Endothelial cell of umbilical vein (primary cell): ENCODE results near the gene ANGPTL1.

Experiments
- EZH2 ChIP-seq: IDR thresholded peaks from 2 replicates; pipeline ENCODE4 v1.6.1; 2012; ENCODE audit warnings: borderline replicate concordance, low read depth, mild to moderate bottlenecking, moderate library complexity, low read length, inconsistent platforms; ENCODE audit not compliant: severe bottlenecking
- TF ChIP-seq, protein P1 (sequence below), 2 donors: IDR thresholded peaks; 1 replicate in 1 of 2; 2 replicates in 1 of 2; pipeline ENCODE4 v1.5.1; 2011; ENCODE audit warnings: low read length in 2 of 2, mild to moderate bottlenecking in 2 of 2, moderate library complexity in 2 of 2, control low read depth in 1 of 2, inconsistent platforms in 1 of 2, low read depth in 1 of 2; ENCODE audit not compliant: insufficient read depth in 1 of 2; ENCODE audit errors: extremely low read depth in 1 of 2
- TF ChIP-seq, protein P2 (sequence below): IDR thresholded peaks from 2 replicates; pipeline ENCODE4 v1.6.1; 2011; ENCODE audit not compliant: insufficient read depth, insufficient read length

DNA sequence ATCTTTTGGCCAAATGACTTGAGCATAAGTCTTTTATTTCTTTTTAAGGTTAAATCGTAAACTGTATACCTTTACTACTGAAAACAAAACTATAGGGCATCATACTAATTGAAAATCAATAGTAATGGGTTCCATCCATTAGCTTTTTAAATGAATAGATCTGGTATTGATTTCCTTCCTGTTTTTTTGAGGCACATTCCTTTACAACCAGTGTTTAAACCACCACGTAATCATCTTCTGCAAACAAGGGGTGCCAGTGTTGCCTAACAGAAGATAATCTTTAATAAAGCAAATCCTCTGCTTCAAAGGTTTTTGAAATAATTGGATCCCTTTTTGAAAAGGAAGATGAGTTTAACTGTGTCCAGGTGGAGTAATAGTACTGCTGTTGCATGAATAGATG, 48.7 kb upstream of the ANGPTL1 start:
- TF ChIP-seq, protein P1, sequence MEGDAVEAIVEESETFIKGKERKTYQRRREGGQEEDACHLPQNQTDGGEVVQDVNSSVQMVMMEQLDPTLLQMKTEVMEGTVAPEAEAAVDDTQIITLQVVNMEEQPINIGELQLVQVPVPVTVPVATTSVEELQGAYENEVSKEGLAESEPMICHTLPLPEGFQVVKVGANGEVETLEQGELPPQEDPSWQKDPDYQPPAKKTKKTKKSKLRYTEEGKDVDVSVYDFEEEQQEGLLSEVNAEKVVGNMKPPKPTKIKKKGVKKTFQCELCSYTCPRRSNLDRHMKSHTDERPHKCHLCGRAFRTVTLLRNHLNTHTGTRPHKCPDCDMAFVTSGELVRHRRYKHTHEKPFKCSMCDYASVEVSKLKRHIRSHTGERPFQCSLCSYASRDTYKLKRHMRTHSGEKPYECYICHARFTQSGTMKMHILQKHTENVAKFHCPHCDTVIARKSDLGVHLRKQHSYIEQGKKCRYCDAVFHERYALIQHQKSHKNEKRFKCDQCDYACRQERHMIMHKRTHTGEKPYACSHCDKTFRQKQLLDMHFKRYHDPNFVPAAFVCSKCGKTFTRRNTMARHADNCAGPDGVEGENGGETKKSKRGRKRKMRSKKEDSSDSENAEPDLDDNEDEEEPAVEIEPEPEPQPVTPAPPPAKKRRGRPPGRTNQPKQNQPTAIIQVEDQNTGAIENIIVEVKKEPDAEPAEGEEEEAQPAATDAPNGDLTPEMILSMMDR (IDR thresholded peaks at IDR 0.05; ENCODE audit: extremely low read depth in 1 of 2, insufficient read depth in 1 of 2, low read depth in 1 of 2, low read length in 2 of 2): no peak
- TF ChIP-seq, protein P2, sequence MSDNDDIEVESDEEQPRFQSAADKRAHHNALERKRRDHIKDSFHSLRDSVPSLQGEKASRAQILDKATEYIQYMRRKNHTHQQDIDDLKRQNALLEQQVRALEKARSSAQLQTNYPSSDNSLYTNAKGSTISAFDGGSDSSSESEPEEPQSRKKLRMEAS: no peak
- TF ChIP-seq EZH2: no peak
